GM12873 (cell line): Measurements from ENCODE around the gene MGMT.

ENCODE experiments used
- TF ChIP-seq, protein P1 (sequence below): IDR thresholded peaks from 2 replicates; pipeline ENCODE4 v1.5.1; 2012; ENCODE audit warnings: low read depth, mild to moderate bottlenecking, moderate library complexity, low read length, control low read depth; ENCODE audit not compliant: insufficient read depth; ENCODE audit errors: missing control alignments

The MGMT gene

DNA sequence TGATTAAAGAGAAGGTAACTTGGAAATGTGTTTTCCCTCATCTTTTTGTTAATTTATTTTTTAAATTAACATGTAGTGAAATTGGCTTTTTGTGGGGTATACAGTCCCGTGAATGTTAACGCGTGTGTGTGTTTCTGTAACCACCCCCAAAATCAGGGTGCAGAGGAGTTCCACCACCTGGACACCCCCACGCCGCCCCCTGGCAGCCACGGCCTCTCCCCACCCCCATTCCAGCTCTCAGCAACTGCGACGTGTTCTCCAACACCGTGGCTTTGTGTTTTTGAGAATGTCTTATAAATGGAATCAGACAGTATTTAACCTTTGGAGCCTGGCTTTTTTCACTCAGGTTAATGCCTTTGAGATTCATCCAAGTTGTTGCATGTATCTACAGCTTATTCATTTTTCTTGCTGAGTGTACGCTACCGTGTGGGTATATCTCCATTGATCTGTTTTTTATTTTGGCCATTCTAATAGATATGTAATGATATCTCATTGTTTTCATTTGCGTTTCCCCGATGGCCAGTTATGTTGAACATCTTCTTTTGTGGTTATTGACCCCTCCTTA, 278.2 kb downstream of the MGMT start:
- TF ChIP-seq, protein P1, sequence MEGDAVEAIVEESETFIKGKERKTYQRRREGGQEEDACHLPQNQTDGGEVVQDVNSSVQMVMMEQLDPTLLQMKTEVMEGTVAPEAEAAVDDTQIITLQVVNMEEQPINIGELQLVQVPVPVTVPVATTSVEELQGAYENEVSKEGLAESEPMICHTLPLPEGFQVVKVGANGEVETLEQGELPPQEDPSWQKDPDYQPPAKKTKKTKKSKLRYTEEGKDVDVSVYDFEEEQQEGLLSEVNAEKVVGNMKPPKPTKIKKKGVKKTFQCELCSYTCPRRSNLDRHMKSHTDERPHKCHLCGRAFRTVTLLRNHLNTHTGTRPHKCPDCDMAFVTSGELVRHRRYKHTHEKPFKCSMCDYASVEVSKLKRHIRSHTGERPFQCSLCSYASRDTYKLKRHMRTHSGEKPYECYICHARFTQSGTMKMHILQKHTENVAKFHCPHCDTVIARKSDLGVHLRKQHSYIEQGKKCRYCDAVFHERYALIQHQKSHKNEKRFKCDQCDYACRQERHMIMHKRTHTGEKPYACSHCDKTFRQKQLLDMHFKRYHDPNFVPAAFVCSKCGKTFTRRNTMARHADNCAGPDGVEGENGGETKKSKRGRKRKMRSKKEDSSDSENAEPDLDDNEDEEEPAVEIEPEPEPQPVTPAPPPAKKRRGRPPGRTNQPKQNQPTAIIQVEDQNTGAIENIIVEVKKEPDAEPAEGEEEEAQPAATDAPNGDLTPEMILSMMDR: no peak

DNA sequence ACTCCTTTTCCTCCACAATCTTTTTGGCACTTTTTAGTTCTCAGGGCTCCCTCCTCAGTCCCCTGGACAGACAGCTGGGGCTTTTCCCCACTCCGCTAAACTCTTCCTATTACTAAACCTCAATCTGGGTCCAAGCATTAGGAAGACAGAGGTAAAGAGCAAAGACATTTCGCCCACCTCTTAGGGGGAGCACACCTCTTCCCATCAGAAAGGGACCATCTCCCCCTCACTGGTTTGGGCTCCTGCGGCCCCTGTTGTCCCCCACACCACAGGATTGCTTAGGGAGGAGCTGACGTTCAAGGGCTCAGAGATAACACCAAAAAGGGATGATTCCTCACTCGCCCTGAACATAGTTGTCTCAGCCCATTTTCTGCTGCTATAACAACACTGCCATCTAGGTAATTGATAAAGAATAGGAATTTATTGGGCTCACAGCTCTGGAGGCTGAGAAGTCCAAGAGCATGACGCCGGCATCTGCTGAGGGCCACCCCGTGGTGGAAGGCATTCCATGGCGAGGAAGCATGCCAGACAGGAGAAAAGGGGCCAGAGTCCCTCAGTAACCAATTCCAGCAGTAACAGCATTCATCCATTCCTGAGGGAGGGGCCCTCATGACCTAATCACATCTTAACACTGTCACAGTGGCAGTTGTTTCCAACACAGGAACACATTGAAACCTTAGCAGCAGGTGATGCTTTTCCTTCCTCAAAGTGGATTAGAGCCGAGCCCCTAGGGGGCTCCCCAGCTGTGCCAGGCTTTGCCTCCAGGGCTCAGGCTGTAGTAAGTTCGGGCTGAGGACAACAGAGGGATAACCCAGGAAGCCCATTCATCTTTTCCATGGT, 287.4 kb downstream of the MGMT start:
- TF ChIP-seq, protein P1: no peak

DNA sequence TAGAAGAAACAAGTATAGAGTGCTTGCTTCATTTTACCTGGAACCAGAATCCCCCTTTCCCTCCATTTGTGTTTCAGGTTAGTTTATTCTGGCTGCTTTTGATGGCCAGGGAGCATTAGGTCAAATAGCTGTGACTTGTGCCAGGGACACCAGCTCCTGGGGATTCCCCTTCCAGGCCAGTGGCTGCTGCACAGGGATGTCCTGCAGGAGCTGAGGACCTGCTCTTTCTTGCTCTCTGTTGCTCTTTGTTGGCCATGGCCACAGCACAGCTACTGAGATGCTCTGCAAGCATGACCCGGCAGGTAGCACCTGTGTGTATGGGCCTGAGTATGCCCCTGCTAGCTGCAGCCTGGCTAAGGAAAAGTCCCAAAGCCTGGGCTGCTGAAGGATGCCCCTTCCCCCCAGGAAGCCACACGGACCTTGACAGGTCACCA, 288.1 kb downstream of the MGMT start:
- TF ChIP-seq, protein P1: no peak

DNA sequence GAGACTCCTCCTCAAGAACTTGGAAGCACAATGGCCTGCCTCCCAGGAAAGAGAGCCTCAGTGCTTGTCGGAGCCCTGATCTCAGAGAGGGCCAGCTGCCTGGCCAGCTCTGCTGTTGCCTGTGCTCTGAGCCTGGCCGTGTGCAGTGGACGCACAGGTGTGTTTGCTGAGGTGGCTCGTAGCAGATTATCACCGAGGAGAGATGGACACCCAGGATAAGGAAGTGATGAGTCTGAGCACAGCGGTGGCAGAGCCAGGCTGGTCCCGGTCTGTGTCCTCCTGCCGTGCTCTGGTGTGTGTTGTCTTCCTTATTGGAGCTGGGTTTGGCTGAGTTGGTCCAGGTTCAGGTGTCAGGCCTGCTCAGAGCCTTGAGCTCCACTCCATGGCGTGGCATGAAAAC, 288.6 kb downstream of the MGMT start:
- TF ChIP-seq, protein P1: no peak

DNA sequence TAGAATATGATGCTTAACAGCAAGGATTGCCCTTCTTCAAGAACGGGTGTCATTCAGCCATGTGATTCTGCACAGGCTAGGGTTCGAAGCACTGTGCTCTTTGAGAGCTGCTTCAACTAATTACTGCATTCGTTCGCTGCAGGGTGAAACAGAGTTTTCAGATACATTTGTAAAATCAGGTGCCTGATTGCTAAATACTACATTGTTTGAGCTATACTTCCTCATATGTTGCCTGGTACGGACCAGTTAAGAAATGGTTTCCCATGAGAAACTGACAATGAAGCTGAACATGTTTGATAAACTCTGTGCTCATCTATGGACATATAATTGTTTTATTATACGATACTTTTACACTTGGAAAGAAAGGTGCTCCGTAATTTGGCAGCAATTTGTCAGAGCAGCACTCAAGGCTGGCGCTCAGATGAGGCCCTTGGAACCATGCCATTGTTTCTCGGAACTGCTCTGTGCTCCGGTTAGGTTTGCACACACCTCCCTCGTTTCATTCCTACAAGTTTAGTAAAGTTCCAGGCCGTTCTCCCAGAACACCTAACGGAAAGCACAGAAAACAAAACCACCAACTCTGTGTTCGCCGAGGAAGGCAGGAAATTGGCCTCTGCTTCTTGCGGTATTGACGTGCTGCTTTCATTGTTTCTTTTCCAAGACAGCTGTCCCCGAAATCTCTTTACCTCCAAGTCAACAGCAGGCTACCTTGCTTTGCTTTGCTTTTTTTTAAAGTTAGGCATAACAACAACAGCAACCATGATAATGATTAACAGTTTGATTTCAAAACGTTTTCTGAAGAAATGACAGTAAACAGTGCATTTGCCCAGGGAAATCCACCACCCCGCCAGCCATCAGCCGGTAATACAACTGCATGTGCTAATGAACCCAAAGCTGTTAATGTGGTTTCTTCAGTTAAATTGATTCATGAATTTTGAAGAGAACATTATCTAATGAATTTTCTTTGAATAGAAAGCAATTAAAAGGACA, 290.2 kb downstream of the MGMT start:
- TF ChIP-seq, protein P1: no peak

DNA sequence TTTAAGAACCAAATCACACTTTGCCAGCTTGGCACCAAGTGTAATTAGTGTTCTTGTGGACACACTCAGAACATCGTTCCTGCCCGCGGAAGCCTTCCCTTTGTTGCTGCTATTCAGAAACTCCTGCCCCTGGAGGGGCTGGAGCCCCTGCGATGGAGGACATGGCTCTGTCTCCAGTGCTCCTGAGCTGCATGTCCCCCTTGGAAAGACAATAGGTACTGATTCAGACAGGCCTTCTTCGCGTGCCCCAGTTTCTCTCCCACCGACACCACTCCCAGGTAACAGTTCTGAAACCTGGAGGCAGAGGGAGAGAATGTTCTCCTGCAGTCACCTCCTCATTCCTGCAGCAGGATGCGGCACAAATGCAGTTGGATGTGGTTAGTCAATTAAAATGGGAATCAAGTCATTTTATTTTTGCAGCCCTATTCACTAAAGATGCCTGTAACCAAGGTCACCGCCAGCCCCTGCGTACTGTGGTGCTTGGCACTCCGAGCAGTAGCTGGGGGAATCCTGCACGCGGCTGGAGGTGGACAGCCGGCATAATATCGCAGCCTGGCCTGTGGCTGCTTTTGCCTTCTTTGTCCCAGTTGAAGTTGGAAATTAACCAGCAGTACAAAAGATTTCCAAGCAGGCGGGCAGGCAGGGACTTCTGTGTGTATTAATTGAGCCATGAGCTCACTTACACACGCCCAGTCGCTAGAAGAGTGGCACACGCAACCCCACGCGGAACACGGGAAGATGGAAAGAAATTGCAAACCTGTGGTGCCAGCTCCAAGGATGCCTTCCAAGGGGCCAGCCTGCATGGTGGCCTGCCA, 291.4 kb downstream of the MGMT start:
- TF ChIP-seq, protein P1: no peak
